Esophagus muscularis mucosa (tissue), 4 donors: Measurements from ENCODE around the gene PRKCG. TPM values are rescaled to one million over a fixed set of nuclear protein-coding genes. Genes with fewer than 3 reads are reported as not detected.

Source experiments
- DNase-seq: peaks from one replicate; pipeline ENCODE4 v3.0.0-alpha.2; 2017; ENCODE audit errors: extremely low spot score
- H3K27ac ChIP-seq, 4 donors: fragments of 200-600 bp; sonication (generic); replicated peaks in 1 of 4; 1 replicate in 3 of 4; 2 replicates in 1 of 4; pipeline ENCODE4 v1.5.1; 2016 to 2019; ENCODE audit warnings: mild to moderate bottlenecking in 1 of 4
- H3K27me3 ChIP-seq, 4 donors: fragments of 200-600 bp; sonication (generic); one replicate each; pipeline versions ENCODE4 v1.5.1 to v1.6.0; 2016 to 2019
- H3K36me3 ChIP-seq, 4 donors: fragments of 200-600 bp; sonication (generic); one replicate each; pipeline ENCODE4 v1.5.1; 2016 to 2019
- H3K4me1 ChIP-seq, 4 donors: fragments of 200-600 bp; sonication (generic); one replicate each; pipeline ENCODE4 v1.5.1; 2016 to 2019
- H3K4me3 ChIP-seq, 4 donors: fragments of 200-600 bp; sonication (generic); 1 replicate in 2 of 4; 2 replicates in 2 of 4; pipeline ENCODE4 v1.5.1; 2016 to 2019; ENCODE audit warnings: mild to moderate bottlenecking in 4 of 4, moderate library complexity in 1 of 4
- H3K9me3 ChIP-seq, 4 donors: fragments of 200-600 bp; sonication (generic); 1 replicate in 3 of 4; 2 replicates in 1 of 4; pipeline ENCODE4 v1.5.1; 2016 to 2019
- CTCF ChIP-seq, 3 experiments: fragments of 200-600 bp in 2 of 3; fragments of 450-650 bp in 1 of 3; sonication (generic) in 2 of 3; IDR thresholded peaks; one replicate each; pipeline ENCODE4 v1.5.1; 2017 to 2019; ENCODE audit warnings: antibody characterized with exemption in 3 of 3, mild to moderate bottlenecking in 2 of 3, moderate library complexity in 1 of 3
- EP300 ChIP-seq: sonication (generic); formaldehyde crosslinking; IDR thresholded peaks from one replicate; pipeline ENCODE4 v1.6.1; 2017; ENCODE audit warnings: antibody characterized with exemption
- POLR2A ChIP-seq: fragments of 450-650 bp; IDR thresholded peaks from one replicate; pipeline ENCODE4 v1.6.1; 2017; ENCODE audit warnings: antibody characterized with exemption, moderate library complexity, mild to moderate bottlenecking, low read depth
- POLR2AphosphoS5 ChIP-seq, 2 donors: sonication (generic); formaldehyde crosslinking; IDR thresholded peaks; one replicate each; pipeline ENCODE4 v1.6.1; 2017; ENCODE audit warnings: antibody characterized with exemption in 2 of 2
- WGBS: methylation state at CpG from one replicate; pipeline ENCODE4 v1.1.5; 2018; 5-methylcytosine and 5-hydroxymethylcytosine counted together
- intact Hi-C: fragments of 100-400 bp; cut with DNase I; formaldehyde crosslinking; loops from one replicate; pipeline ENCODE4 v1.15.1; 2023
- total RNA-seq, 4 donors: library from RNA; depleted of rRNA; stranded (reverse); fragments of >200 nt; gene quantifications; one replicate each; pipeline versions ENCODE4 v1.1.0 to v1.2.1, GENCODE V29; 2016

Gene PRKCG
- total RNA-seq, 4 donors from 2014 or later = not detected

- 93% methylated on average over 19 of the region's 27 CpGs for WGBS
- Histone ChIP-seq H3K9me3 (no peaks in the 10 kb centered on the region), H3K36me3 (no peaks in the 10 kb centered on the region), H3K4me1 (peaks cover 0 to 8% (median 1%) of the 10 kb centered on the region in 4 donors), H3K27me3 (peaks cover 0 to 99% (median 18%) of the 10 kb centered on the region in 4 donors), H3K27ac (no peak overlapping the region), H3K4me3 (no peak overlapping the region)
- intact Hi-C loops = loop anchor here (10.0 kb wide), 1 partner anchor 56 kb away; no protein-coding TSS in a partner anchor
- DNase-seq = no peak
- TF ChIP-seq CTCF (IDR thresholded peaks at IDR 0.05) = no peak
- TF ChIP-seq POLR2AphosphoS5 (IDR thresholded peaks at IDR 0.05) = no peak
- TF ChIP-seq POLR2A = no peak
- TF ChIP-seq EP300 = no peak
Measured at GRCh38 chr19:53900191-53900860, 18.3 kb downstream of the PRKCG start.

- Histone ChIP-seq H3K4me1 (peaks cover 2 to 27% (median 17%) of the 10 kb centered on the region in 4 donors), H3K36me3 (no peaks in the 10 kb centered on the region), H3K9me3 (no peaks in the 10 kb centered on the region), H3K27ac (no peak overlapping the region), H3K27me3 (peaks cover 0 to 97% (median 31%) of the 10 kb centered on the region in 4 donors), H3K4me3 (no peak overlapping the region)
- 57% methylated on average over 4 of the region's 4 CpGs for WGBS
- intact Hi-C loops = loop anchor here (10.0 kb wide), 1 partner anchor 58 kb away; no protein-coding TSS in a partner anchor
- DNase-seq = no peak
- no peak for TF ChIP-seq POLR2A
- no peak for TF ChIP-seq POLR2AphosphoS5 (IDR thresholded peaks at IDR 0.05)
- TF ChIP-seq EP300 = no peak
- TF ChIP-seq CTCF (IDR thresholded peaks at IDR 0.05) = no peak
Measured at GRCh38 chr19:53903055-53903680, 21.2 kb downstream of the PRKCG start.

GRCh38 chr19:53904909-53905308 is 22.9 kb downstream of the PRKCG start:
- WGBS = 20% methylated on average over 3 of the region's 3 CpGs
- Histone ChIP-seq H3K27ac (no peak overlapping the region), H3K4me1 (peaks cover 8 to 36% (median 32%) of the 10 kb centered on the region in 4 donors), H3K4me3 (no peak overlapping the region), H3K9me3 (no peaks in the 10 kb centered on the region), H3K36me3 (no peaks in the 10 kb centered on the region), H3K27me3 (peaks cover 0 to 97% (median 38%) of the 10 kb centered on the region in 4 donors)
- TF ChIP-seq POLR2AphosphoS5 (IDR thresholded peaks at IDR 0.05) (no peak), CTCF (IDR thresholded peaks at IDR 0.05) (no peak), POLR2A (no peak), EP300 (no peak)
- intact Hi-C loops = loop anchor here (5.0 to 10.0 kb wide), 2 partner anchors 60 to 117 kb away; no protein-coding TSS in a partner anchor
- DNase-seq = no peak

- whole genome bisulfite sequencing = 58% methylated on average over 1 of the region's 1 CpG
- intact Hi-C loops = loop anchor here (5.0 to 10.0 kb wide), 2 partner anchors 61 to 117 kb away; no protein-coding TSS in a partner anchor
- no peaks in the 10 kb centered on the region for H3K9me3 ChIP-seq
- no peak overlapping the region for H3K4me3 ChIP-seq
- no peak for TF ChIP-seq CTCF (IDR thresholded peaks at IDR 0.05)
- TF ChIP-seq POLR2A = no peak
- TF ChIP-seq EP300 = no peak
- no peak for TF ChIP-seq POLR2AphosphoS5 (IDR thresholded peaks at IDR 0.05)
- H3K36me3 ChIP-seq = no peaks in the 10 kb centered on the region
- peaks cover 8 to 38% (median 33%) of the 10 kb centered on the region in 4 donors for H3K4me1 ChIP-seq
- no peak for DNase-seq
- no peak overlapping the region for H3K27ac ChIP-seq
- H3K27me3 ChIP-seq = peaks cover 0 to 97% (median 44%) of the 10 kb centered on the region in 4 donors
Measured at GRCh38 chr19:53905787-53906186, 23.8 kb downstream of the PRKCG start.
